K562 (cell line): ENCODE data around the gene MYCBPAP. TPM values are rescaled to one million over a fixed set of nuclear protein-coding genes. Genes with fewer than 3 reads are reported as not detected.
A peak's percentile ranks its signal among the peaks of the same experiment; 100 is the strongest.

Experiments used
- ARID2 ChIP-seq: fragments of 450-650 bp; IDR thresholded peaks from 2 replicates; pipeline ENCODE4 v1.6.1; 2017; ENCODE audit warnings: antibody characterized with exemption, mild to moderate bottlenecking
- CAMTA2 ChIP-seq: fragments of 250-450 bp; sonication (Bioruptor Pico); conservative IDR thresholded peaks from 2 replicates; pipeline ENCODE4 v1.5.1; 2022
- CCAR2 ChIP-seq: fragments of 200-400 bp; formaldehyde crosslinking; IDR thresholded peaks from 2 replicates; pipeline ENCODE4 v1.6.1; 2017; ENCODE audit warnings: mild to moderate bottlenecking, low read depth, low read length
- CEBPB ChIP-seq: fragments of 450-650 bp; IDR thresholded peaks from 2 replicates; pipeline ENCODE4 v1.6.1; 2016; ENCODE audit warnings: missing genetic modification characterization, missing compliant biosample characterization
- FOXK1 ChIP-seq: sonication (generic); formaldehyde crosslinking; IDR thresholded peaks from 2 replicates; pipeline ENCODE4 v1.8.0; 2022; ENCODE audit warnings: missing genetic modification reagents, mild to moderate bottlenecking, borderline replicate concordance
- HCFC1 ChIP-seq: IDR thresholded peaks from 2 replicates; pipeline ENCODE4 v1.6.1; 2012; ENCODE audit warnings: low read depth, low read length, improper control_type of control experiment
- HMG20A ChIP-seq: fragments of 450-650 bp; formaldehyde crosslinking; conservative IDR thresholded peaks from 2 replicates; pipeline ENCODE4 v1.4.0; 2020; ENCODE audit warnings: mild to moderate bottlenecking, mixed read lengths
- HMG20B ChIP-seq: fragments of 250-450 bp; sonication (Bioruptor Pico); IDR thresholded peaks from 2 replicates; pipeline ENCODE4 v1.5.0; 2021; ENCODE audit warnings: mild to moderate bottlenecking
- ILK ChIP-seq: fragments of 450-650 bp; IDR thresholded peaks from 2 replicates; pipeline ENCODE4 v1.6.1; 2016; ENCODE audit warnings: missing genetic modification characterization, low read depth, mild to moderate bottlenecking, missing compliant biosample characterization, moderate library complexity, borderline replicate concordance
- MAFK ChIP-seq: IDR thresholded peaks from 2 replicates; pipeline ENCODE4 v1.6.1; 2011; ENCODE audit warnings: low read length, improper control_type of control experiment
- MCM3 ChIP-seq: fragments of 450-650 bp; IDR thresholded peaks from 2 replicates; pipeline ENCODE4 v1.6.1; 2016
- NR2C2 ChIP-seq, 2 experiments: fragments of 200-800 bp in 1 of 2; sonication (Bioruptor generic) in 1 of 2; sonication (generic) in 1 of 2; formaldehyde crosslinking in 1 of 2; IDR thresholded peaks; 2 replicates each; pipeline versions ENCODE4 v1.6.1 to v1.8.0; 2016 to 2022; ENCODE audit warnings: mild to moderate bottlenecking in 1 of 2, missing compliant biosample characterization in 1 of 2, missing genetic modification characterization in 1 of 2, missing genetic modification reagents in 1 of 2
- POLR2H ChIP-seq: IDR thresholded peaks from 2 replicates; pipeline ENCODE4 v1.6.1; 2016; ENCODE audit warnings: missing genetic modification characterization, low read depth, mild to moderate bottlenecking, control low read depth, missing compliant biosample characterization, moderate library complexity
- PREB ChIP-seq: sonication (generic); formaldehyde crosslinking; IDR thresholded peaks from 2 replicates; pipeline ENCODE4 v1.8.1; 2023; ENCODE audit warnings: mild to moderate bottlenecking, missing genetic modification reagents
- SMC3 ChIP-seq: conservative IDR thresholded peaks from 2 replicates; pipeline ENCODE4 v1.6.1; 2011; ENCODE audit warnings: low read depth, low read length, improper control_type of control experiment; ENCODE audit not compliant: insufficient read depth
- ZFPM2 ChIP-seq: fragments of 250-450 bp; sonication (Bioruptor Pico); IDR thresholded peaks from 2 replicates; pipeline ENCODE4 v1.5.1; 2022; ENCODE audit warnings: mild to moderate bottlenecking
- ZNF133 ChIP-seq: fragments of 250-450 bp; sonication (Bioruptor Pico); IDR thresholded peaks from 2 replicates; pipeline ENCODE4 v1.4.0; 2020; ENCODE audit warnings: mild to moderate bottlenecking
- ZNF174 ChIP-seq: fragments of 250-450 bp; sonication (Bioruptor Pico); IDR thresholded peaks from 2 replicates; pipeline ENCODE4 v1.4.0; 2020; ENCODE audit warnings: mild to moderate bottlenecking
- ZNF57 ChIP-seq: fragments of 450-650 bp; formaldehyde crosslinking; IDR thresholded peaks from 2 replicates; pipeline ENCODE4 v1.4.0; 2020; ENCODE audit warnings: mild to moderate bottlenecking, moderate library complexity
- ZNF780A ChIP-seq: fragments of 250-450 bp; sonication (Bioruptor Pico); IDR thresholded peaks from 2 replicates; pipeline ENCODE4 v1.5.0; 2021; ENCODE audit warnings: mild to moderate bottlenecking
- ZNF79 ChIP-seq: fragments of 250-450 bp; sonication (Bioruptor Pico); IDR thresholded peaks from 2 replicates; pipeline ENCODE4 v1.4.0; 2020; ENCODE audit warnings: low read depth, mild to moderate bottlenecking, moderate library complexity
- ZSCAN32 ChIP-seq: fragments of 450-650 bp; formaldehyde crosslinking; IDR thresholded peaks from 2 replicates; pipeline ENCODE4 v1.4.0; 2020; ENCODE audit warnings: mild to moderate bottlenecking, moderate library complexity
- polyA plus RNA-seq, 8 experiments: library from polyadenylated mRNA; depleted of rRNA in 4 of 8; stranded (reverse) in 5 of 8; unstranded in 3 of 8; fragments of >200 nt; fragmentation: Nextera tagmentation in 2 of 8; fragmentation: Illumina TruSeq in 1 of 8; extraction: Ambion mirVana in 2 of 8; extraction: Trizol in 1 of 8; gene quantifications; 2 replicates each; pipeline versions ENCODE4 v1.2.1 to v1.2.3, GENCODE V29; 2011 to 2014; ENCODE audit warnings: inconsistent platforms in 1 of 8, missing spikeins in 1 of 8
- total RNA-seq, 7 experiments: library from RNA; depleted of rRNA in 6 of 7; stranded (reverse); fragments of >200 nt in 6 of 7; fragmentation: Illumina TruSeq in 2 of 7; extraction: Trizol in 2 of 7; gene quantifications; 2 replicates each; pipeline versions ENCODE4 v1.2.1 to v1.2.3, GENCODE V29; 2011 to 2021; ENCODE audit warnings: low replicate concordance in 1 of 7
- TF ChIP-seq, protein P1 (sequence below): fragments of 450-650 bp; IDR thresholded peaks from 2 replicates; pipeline ENCODE4 v1.6.1; 2017; ENCODE audit warnings: mild to moderate bottlenecking, moderate library complexity
- TF ChIP-seq, protein P2 (sequence below): fragments of 450-650 bp; IDR thresholded peaks from 2 replicates; pipeline ENCODE4 v1.7.0; 2016; ENCODE audit warnings: borderline replicate concordance

The MYCBPAP gene
- total and polyA plus RNA-seq, 9 of the 15 experiments (the other 6 are each of a cell fraction or from before 2014, with no cell fraction given), result not detected

- TF ChIP-seq, protein P1, sequence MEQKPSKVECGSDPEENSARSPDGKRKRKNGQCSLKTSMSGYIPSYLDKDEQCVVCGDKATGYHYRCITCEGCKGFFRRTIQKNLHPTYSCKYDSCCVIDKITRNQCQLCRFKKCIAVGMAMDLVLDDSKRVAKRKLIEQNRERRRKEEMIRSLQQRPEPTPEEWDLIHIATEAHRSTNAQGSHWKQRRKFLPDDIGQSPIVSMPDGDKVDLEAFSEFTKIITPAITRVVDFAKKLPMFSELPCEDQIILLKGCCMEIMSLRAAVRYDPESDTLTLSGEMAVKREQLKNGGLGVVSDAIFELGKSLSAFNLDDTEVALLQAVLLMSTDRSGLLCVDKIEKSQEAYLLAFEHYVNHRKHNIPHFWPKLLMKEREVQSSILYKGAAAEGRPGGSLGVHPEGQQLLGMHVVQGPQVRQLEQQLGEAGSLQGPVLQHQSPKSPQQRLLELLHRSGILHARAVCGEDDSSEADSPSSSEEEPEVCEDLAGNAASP, result no peak
- no peak for TF ChIP-seq MCM3
- peak; percentile 47 for TF ChIP-seq SMC3
- no peak for TF ChIP-seq HMG20A (CRISPR knock-in tag)
- no peak for TF ChIP-seq ZNF174 (CRISPR knock-in tag)
- TF ChIP-seq POLR2H (tag), result no peak
- TF ChIP-seq CEBPB (tag), result no peak
- peak; percentile 53; the same call in 1 of the 2 replicates for TF ChIP-seq NR2C2 (CRISPR knock-in tag; IDR thresholded peaks at IDR 0.05)
- TF ChIP-seq NR2C2 (tag; IDR thresholded peaks at IDR 0.05), result peak; percentile 93
- TF ChIP-seq CCAR2, result no peak
- no peak for TF ChIP-seq PREB
- TF ChIP-seq ZSCAN32 (CRISPR knock-in tag), result no peak
- no peak for TF ChIP-seq ILK (tag)
- TF ChIP-seq HMG20B, result no peak
- TF ChIP-seq, protein P2, sequence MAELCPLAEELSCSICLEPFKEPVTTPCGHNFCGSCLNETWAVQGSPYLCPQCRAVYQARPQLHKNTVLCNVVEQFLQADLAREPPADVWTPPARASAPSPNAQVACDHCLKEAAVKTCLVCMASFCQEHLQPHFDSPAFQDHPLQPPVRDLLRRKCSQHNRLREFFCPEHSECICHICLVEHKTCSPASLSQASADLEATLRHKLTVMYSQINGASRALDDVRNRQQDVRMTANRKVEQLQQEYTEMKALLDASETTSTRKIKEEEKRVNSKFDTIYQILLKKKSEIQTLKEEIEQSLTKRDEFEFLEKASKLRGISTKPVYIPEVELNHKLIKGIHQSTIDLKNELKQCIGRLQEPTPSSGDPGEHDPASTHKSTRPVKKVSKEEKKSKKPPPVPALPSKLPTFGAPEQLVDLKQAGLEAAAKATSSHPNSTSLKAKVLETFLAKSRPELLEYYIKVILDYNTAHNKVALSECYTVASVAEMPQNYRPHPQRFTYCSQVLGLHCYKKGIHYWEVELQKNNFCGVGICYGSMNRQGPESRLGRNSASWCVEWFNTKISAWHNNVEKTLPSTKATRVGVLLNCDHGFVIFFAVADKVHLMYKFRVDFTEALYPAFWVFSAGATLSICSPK, result no peak
- no peak for TF ChIP-seq ZNF133 (CRISPR knock-in tag)
- TF ChIP-seq HCFC1, result peak; percentile 71
- TF ChIP-seq ZFPM2 (CRISPR knock-in tag), result no peak
- no peak for TF ChIP-seq ZNF780A
- no peak for TF ChIP-seq ZNF79 (CRISPR knock-in tag)
- no peak for TF ChIP-seq FOXK1
- no peak for TF ChIP-seq ARID2
- no peak for TF ChIP-seq CAMTA2 (CRISPR knock-in tag)
- no peak for TF ChIP-seq ZNF57 (CRISPR knock-in tag)
- TF ChIP-seq MAFK, result no peak
Measured at GRCh38 chr17:50478391-50479381, 29.6 kb upstream of the MYCBPAP start, which contains the start of gene RSAD1 (continued).
